H1 (cell line): ENCODE measurements around the gene MINDY1. TPM values are rescaled to one million over a fixed set of nuclear protein-coding genes. Genes with fewer than 3 reads are reported as not detected.

Experiments used
- ASH2L ChIP-seq: fragments of 200-600, 300-600 bp; sonication (generic); IDR thresholded peaks from one replicate; pipeline ENCODE4 v1.7.1; 2017; ENCODE audit warnings: low read length
- CBX5 ChIP-seq: fragments of 300-800, 300-1000 bp; sonication (generic); IDR thresholded peaks from 2 replicates; pipeline ENCODE4 v1.7.1; 2016; ENCODE audit warnings: antibody characterized with exemption, low read length, low read depth
- CHD1 ChIP-seq: IDR thresholded peaks from 2 replicates; pipeline ENCODE4 v1.6.1; 2012; ENCODE audit warnings: low read depth, low read length, improper control_type of control experiment
- EGR1 ChIP-seq: IDR thresholded peaks from 2 replicates; pipeline ENCODE4 v1.6.1; 2011; ENCODE audit warnings: low read depth, low read length, borderline replicate concordance
- HDAC6 ChIP-seq: IDR thresholded peaks from one replicate; pipeline ENCODE4 v1.7.1; 2012; ENCODE audit warnings: low read depth, mild to moderate bottlenecking, inconsistent platforms, low read length, moderate library complexity
- polyA plus RNA-seq, 7 experiments: library from polyadenylated mRNA; depleted of rRNA in 3 of 7; stranded (reverse) in 5 of 7; unstranded in 2 of 7; fragments of >200 nt in 5 of 7; fragments of 200-250 nt in 2 of 7; gene quantifications; 1 replicate in 5 of 7; 2 replicates in 1 of 7; 4 replicates in 1 of 7; pipeline versions ENCODE4 v1.2.1 to v1.2.3, GENCODE V29; 2011 to 2013; ENCODE audit warnings: missing spikeins in 2 of 7, mixed read lengths in 2 of 7
- total RNA-seq: library from RNA; stranded (reverse); fragmentation: NEBNext Ultra II Directional; extraction: Animal tissue kit (Norgen Biotek cat#: 25700); gene quantifications from 2 replicates; pipeline ENCODE4 v1.2.1, GENCODE V29; 2021

Gene MINDY1
- total and polyA plus RNA-seq, 2 of the 8 experiments (the other 6 are each of a cell fraction or from before 2014, with no cell fraction given) = 10.3 to 11.4 TPM

DNA sequence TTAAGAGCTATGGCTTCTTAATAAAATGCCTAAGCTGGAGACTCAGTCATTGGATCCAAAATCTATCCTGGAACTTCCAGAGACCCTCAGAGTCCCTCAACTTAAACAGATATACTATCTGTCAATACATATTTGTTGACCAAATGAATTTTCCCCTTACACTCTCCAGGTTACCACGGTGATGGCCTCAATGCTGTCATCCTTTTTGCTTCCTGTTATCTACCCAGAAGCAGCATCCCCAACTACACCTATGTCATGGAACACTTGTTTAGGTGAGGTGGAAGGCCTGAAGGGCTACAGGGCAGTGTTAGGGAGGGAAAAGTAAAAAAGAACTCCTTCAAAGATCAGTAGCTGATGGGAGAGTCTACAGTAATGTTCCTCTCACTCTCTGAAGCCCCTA, 36.5 kb upstream of the MINDY1 start (continued):
- TF ChIP-seq EGR1 (no peak), CBX5 (no peak), HDAC6 (no peak), ASH2L (no peak), CHD1 (no peak)
- TF ChIP-seq, all 59 proteins: peak for 0
